WTC11 (cell line): ENCODE data around the gene YTHDC1.

ENCODE experiments used
- ATF3 ChIP-seq: sonication (generic); formaldehyde crosslinking; conservative IDR thresholded peaks from 2 replicates; pipeline ENCODE4 v1.8.1; 2022; ENCODE audit warnings: mild to moderate bottlenecking, missing genetic modification reagents
- CBFB ChIP-seq: sonication (generic); formaldehyde crosslinking; IDR thresholded peaks from 2 replicates; pipeline ENCODE4 v1.8.1; 2022; ENCODE audit warnings: mild to moderate bottlenecking, low read depth, missing genetic modification reagents
- CTCF ChIP-seq: fragments of 200-600 bp; IDR thresholded peaks from 2 replicates; pipeline ENCODE4 v1.8.0; 2022; ENCODE audit warnings: antibody characterized with exemption
- E2F1 ChIP-seq: sonication (generic); formaldehyde crosslinking; IDR thresholded peaks from 2 replicates; pipeline ENCODE4 v1.8.0; 2022; ENCODE audit warnings: mild to moderate bottlenecking, missing genetic modification reagents
- FOXK1 ChIP-seq: sonication (generic); formaldehyde crosslinking; IDR thresholded peaks from 2 replicates; pipeline ENCODE4 v1.8.0; 2022; ENCODE audit warnings: mild to moderate bottlenecking, moderate library complexity, missing genetic modification reagents
- JUN ChIP-seq: sonication (generic); formaldehyde crosslinking; IDR thresholded peaks from 2 replicates; pipeline ENCODE4 v1.8.0; 2023; ENCODE audit warnings: mild to moderate bottlenecking, missing genetic modification reagents
- MYBL2 ChIP-seq: sonication (generic); formaldehyde crosslinking; IDR thresholded peaks from 2 replicates; pipeline ENCODE4 v1.8.1; 2023; ENCODE audit warnings: mild to moderate bottlenecking, moderate library complexity, missing genetic modification reagents
- RELA ChIP-seq: sonication (generic); formaldehyde crosslinking; IDR thresholded peaks from 2 replicates; pipeline ENCODE4 v1.8.1; 2022; ENCODE audit warnings: missing genetic modification reagents, mild to moderate bottlenecking, borderline replicate concordance
- TP53 ChIP-seq: sonication (generic); formaldehyde crosslinking; IDR thresholded peaks from 2 replicates; pipeline ENCODE4 v1.8.1; 2023; ENCODE audit warnings: mild to moderate bottlenecking, missing genetic modification reagents
- USF2 ChIP-seq: sonication (generic); formaldehyde crosslinking; IDR thresholded peaks from 2 replicates; pipeline ENCODE4 v1.8.1; 2023; ENCODE audit warnings: mild to moderate bottlenecking, missing genetic modification reagents, moderate library complexity
- ZNF263 ChIP-seq: sonication (generic); formaldehyde crosslinking; IDR thresholded peaks from 2 replicates; pipeline ENCODE4 v1.8.1; 2022; ENCODE audit warnings: low read depth, mild to moderate bottlenecking, moderate library complexity, missing genetic modification reagents

GRCh38 chr4:68367835-68368234, 17.9 kb upstream of the YTHDC1 start:
- TF ChIP-seq RELA (CRISPR knock-in tag) (no peak), CTCF (no peak), MYBL2 (CRISPR knock-in tag) (no peak), ATF3 (CRISPR knock-in tag) (no peak), ZNF263 (CRISPR knock-in tag) (no peak), CBFB (CRISPR knock-in tag) (no peak), JUN (no peak), USF2 (CRISPR knock-in tag) (no peak), FOXK1 (CRISPR knock-in tag) (peak; percentile 55; the same call in 1 of the 2 replicates), TP53 (CRISPR knock-in tag) (no peak), E2F1 (no peak)
